ENCODE results near the gene KDM3A. TPM values are rescaled to one million over a fixed set of nuclear protein-coding genes. Genes with fewer than 3 reads are reported as not detected.
A peak's percentile ranks its signal among the peaks of the same experiment; 100 is the strongest.

Gene KDM3A
- total RNA-seq, 1 donor from 2014 or later = 51.2 TPM

DNA sequence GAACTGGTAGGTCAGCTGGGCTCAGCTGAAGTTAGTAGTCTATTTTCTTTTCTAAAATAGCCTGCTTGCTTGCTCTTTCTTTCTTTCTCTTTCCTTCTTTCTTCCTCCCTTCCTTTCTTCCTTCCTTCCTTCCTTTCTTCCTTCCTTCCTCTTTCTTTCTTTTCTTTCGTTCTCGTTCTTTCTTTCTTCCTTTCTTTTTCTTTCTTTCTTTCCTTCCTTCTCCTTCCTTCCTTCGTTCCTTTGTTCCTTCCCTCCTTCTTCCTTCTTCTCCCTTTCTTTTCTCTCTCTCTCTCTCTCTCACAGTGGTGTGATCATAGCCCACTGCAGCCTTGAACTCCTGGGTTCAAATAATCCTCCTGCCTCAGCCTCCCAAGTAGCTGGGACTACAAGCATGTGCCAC is 29.2 kb upstream of the KDM3A start:
- H3K4me3 Mint-ChIP-seq = no peak overlapping the region
- no peak for DNase-seq (ENCODE audit: low read depth, low spot score)
- H3K36me3 Mint-ChIP-seq (ENCODE audit: low read depth) = no peaks in the 10 kb centered on the region
- no peak overlapping the region for H3K27ac Mint-ChIP-seq (ENCODE audit: unreplicated experiment)
- TF ChIP-seq, protein P1, sequence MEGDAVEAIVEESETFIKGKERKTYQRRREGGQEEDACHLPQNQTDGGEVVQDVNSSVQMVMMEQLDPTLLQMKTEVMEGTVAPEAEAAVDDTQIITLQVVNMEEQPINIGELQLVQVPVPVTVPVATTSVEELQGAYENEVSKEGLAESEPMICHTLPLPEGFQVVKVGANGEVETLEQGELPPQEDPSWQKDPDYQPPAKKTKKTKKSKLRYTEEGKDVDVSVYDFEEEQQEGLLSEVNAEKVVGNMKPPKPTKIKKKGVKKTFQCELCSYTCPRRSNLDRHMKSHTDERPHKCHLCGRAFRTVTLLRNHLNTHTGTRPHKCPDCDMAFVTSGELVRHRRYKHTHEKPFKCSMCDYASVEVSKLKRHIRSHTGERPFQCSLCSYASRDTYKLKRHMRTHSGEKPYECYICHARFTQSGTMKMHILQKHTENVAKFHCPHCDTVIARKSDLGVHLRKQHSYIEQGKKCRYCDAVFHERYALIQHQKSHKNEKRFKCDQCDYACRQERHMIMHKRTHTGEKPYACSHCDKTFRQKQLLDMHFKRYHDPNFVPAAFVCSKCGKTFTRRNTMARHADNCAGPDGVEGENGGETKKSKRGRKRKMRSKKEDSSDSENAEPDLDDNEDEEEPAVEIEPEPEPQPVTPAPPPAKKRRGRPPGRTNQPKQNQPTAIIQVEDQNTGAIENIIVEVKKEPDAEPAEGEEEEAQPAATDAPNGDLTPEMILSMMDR (conservative IDR thresholded peaks at IDR 0.05) = no peak
- peaks cover 22% of the 10 kb centered on the region for H3K4me1 Mint-ChIP-seq
- H3K9me3 Mint-ChIP-seq = peaks cover 6% of the 10 kb centered on the region
- H3K27me3 Mint-ChIP-seq (ENCODE audit: low read depth) = no peaks in the 10 kb centered on the region

DNA sequence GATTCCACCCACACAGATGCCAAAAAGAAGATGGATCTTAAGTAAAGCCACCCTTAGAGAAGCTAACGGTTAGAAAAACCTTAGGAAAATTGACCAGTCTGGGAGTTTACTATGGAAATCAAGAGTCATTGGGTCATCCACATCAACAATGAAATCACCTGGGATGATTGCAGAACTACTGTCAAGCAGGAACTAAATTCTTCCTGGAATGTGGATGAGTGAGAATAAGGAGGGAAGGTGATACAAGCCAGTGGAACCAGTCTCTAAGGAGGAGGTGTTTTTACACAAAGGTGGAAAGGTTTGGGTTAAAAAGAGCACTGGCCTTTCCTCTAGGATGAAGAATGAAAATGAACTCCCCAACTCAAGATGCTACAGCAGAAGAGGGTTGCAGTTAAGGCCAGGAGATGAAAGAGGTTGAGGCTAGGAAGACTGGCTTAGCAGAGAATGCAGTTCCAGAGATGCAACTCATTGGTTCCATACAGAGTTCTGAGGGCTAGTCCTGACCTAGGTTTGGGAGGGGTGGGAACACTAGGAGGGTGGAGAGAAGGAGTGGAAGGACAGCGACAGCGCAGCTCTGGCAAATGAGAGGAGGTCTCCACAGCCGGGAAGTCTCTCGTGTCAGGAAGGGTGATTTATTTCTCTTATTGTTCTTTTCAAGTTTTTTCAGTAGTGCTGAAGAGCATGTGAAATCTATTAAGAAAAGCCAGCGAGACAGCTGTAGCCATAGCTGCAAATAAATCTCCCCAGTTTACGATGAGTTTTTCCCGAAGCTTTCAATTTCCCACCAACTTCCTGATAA is 27.7 kb upstream of the KDM3A start:
- Mint-ChIP-seq H3K36me3 (ENCODE audit: low read depth) (no peaks in the 10 kb centered on the region), H3K9me3 (peaks cover 6% of the 10 kb centered on the region), H3K4me1 (peaks cover 22% of the 10 kb centered on the region), H3K27me3 (ENCODE audit: low read depth) (no peaks in the 10 kb centered on the region), H3K27ac (ENCODE audit: unreplicated experiment) (no peak overlapping the region), H3K4me3 (peak overlapping the region; percentile 16)
- no peak for DNase-seq (ENCODE audit: low read depth, low spot score)
- TF ChIP-seq, protein P1 (conservative IDR thresholded peaks at IDR 0.05) = no peak

DNA sequence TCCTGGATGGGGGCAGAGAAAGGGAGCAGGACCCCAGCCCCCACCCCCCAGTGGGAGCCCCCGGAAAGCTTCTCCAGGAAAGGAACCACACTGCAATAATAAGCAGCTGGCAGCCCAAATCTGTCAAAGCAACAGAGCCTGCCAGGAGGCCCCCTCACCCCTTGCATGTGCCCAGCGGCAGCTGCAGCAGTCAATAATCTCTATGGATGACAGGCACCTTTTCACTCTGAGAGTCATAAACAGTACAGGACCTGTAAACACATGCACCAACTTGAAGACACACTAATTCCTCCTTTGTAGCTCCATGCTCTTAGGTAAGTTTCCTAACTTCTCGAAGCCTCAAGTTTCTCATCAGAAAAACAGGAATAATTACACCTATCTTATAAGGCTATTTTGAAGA is 26.2 kb upstream of the KDM3A start:
- H3K36me3 Mint-ChIP-seq (ENCODE audit: low read depth) = no peaks in the 10 kb centered on the region
- no peak for DNase-seq (ENCODE audit: low read depth, low spot score)
- peaks cover 6% of the 10 kb centered on the region for H3K9me3 Mint-ChIP-seq
- H3K4me3 Mint-ChIP-seq = no peak overlapping the region
- TF ChIP-seq, protein P1 (conservative IDR thresholded peaks at IDR 0.05) = no peak
- H3K27me3 Mint-ChIP-seq (ENCODE audit: low read depth) = no peaks in the 10 kb centered on the region
- peaks cover 22% of the 10 kb centered on the region for H3K4me1 Mint-ChIP-seq
- no peak overlapping the region for H3K27ac Mint-ChIP-seq (ENCODE audit: unreplicated experiment)

DNA sequence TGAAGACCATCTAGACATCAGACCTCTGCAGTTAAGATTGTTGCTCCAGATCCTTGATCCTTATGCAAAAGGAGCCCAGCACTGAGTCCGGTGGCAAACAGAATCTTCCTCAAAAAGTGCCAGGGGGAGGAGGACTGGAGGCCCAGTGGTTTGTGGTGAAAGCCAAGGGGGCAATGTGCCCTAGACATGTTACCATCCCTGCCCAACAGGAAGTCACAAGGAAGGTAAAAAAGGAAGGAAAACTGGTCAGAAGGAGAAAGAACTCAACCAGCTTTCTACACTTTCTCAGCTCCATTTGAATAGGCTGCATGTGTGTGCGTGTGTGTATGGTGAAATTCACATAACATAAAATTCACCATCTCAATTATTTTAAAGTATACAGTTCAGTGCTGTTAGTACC is 25.0 kb upstream of the KDM3A start:
- Mint-ChIP-seq H3K27ac (ENCODE audit: unreplicated experiment) (no peak overlapping the region), H3K4me3 (no peak overlapping the region), H3K27me3 (ENCODE audit: low read depth) (peaks cover 7% of the 10 kb centered on the region), H3K4me1 (peaks cover 22% of the 10 kb centered on the region), H3K36me3 (ENCODE audit: low read depth) (no peaks in the 10 kb centered on the region), H3K9me3 (peaks cover 5% of the 10 kb centered on the region)
- TF ChIP-seq, protein P1 (conservative IDR thresholded peaks at IDR 0.05) = no peak
- DNase-seq (ENCODE audit: low read depth, low spot score) = no peak

DNA sequence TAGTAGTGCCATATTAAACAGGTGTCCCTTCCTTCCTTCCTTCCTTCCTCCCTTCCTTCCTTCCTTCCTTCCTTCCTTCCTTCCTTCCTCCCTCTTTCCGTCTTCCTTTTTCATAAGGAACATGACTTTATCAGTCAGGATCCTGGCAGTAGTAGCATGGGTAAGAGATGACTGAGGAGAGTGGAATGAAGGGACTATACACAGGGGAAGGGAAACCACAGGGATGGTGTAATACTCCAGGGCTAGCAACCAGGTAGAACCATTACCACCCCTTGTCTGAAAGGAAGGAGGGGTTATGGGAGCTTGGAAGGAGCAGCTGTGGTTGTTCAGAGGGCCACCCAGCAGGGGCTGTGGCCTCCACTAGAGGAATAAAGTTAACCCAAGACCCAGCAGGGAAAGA is 23.2 kb upstream of the KDM3A start:
- TF ChIP-seq, protein P1 (conservative IDR thresholded peaks at IDR 0.05) = no peak
- Mint-ChIP-seq H3K4me1 (peaks cover 22% of the 10 kb centered on the region), H3K27ac (ENCODE audit: unreplicated experiment) (no peak overlapping the region), H3K36me3 (ENCODE audit: low read depth) (no peaks in the 10 kb centered on the region), H3K27me3 (ENCODE audit: low read depth) (peaks cover 14% of the 10 kb centered on the region), H3K9me3 (peaks cover 2% of the 10 kb centered on the region), H3K4me3 (no peak overlapping the region)
- DNase-seq (ENCODE audit: low read depth, low spot score) = no peak
